OCI-LY1 (cell line): Measurements from ENCODE around the gene PKIB.
"Not testable (repeated sequence)": the region's sequence is repeated elsewhere in the genome, so short reads cannot be mapped to it uniquely, and the experiment has no call there.

Source experiments
- H2AFZ ChIP-seq: fragments of 200-600 bp; sonication (generic), shearing (Covaris generic); 2 replicates; pipeline ENCODE4 v1.6.0; 2014; ENCODE audit warnings: antibody characterized with exemption, mild to moderate bottlenecking, low read length
- H3F3A ChIP-seq: fragments of 200-600 bp; sonication (generic), shearing (Covaris generic); 2 replicates; pipeline ENCODE4 v1.6.0; 2014; ENCODE audit warnings: mild to moderate bottlenecking, antibody characterized with exemption, low read length, moderate library complexity; ENCODE audit not compliant: insufficient read depth
- H3K27ac ChIP-seq: fragments of 200-600 bp; sonication (generic); 2 replicates; pipeline ENCODE4 v1.5.1; 2014; ENCODE audit warnings: low read length, mixed run types, mild to moderate bottlenecking, low read depth; ENCODE audit not compliant: poor library complexity, severe bottlenecking
- H3K27me3 ChIP-seq: fragments of 200-600 bp; sonication (generic); 2 replicates; pipeline ENCODE4 v1.6.0; 2014; ENCODE audit warnings: antibody characterized with exemption, mild to moderate bottlenecking, low read length, moderate library complexity; ENCODE audit not compliant: insufficient read depth
- H3K36me3 ChIP-seq: fragments of 200-600 bp; sonication (generic); 2 replicates; pipeline ENCODE4 v1.6.1; 2014; ENCODE audit warnings: mild to moderate bottlenecking, antibody characterized with exemption, low read length, moderate library complexity, mixed read lengths; ENCODE audit not compliant: insufficient read depth
- H3K4me1 ChIP-seq: fragments of 200-600 bp; sonication (generic); 2 replicates; pipeline ENCODE4 v1.5.1; 2014; ENCODE audit warnings: mild to moderate bottlenecking, low read length, moderate library complexity; ENCODE audit not compliant: insufficient read depth, severe bottlenecking
- H3K4me2 ChIP-seq: fragments of 200-600 bp; sonication (generic), shearing (Covaris generic); 2 replicates; pipeline ENCODE4 v1.6.1; 2014; ENCODE audit warnings: low read length
- H3K4me3 ChIP-seq: fragments of 200-600 bp; sonication (generic); 2 replicates; pipeline ENCODE4 v1.5.1; 2014; ENCODE audit warnings: low read length, low read depth, mild to moderate bottlenecking, mixed read lengths; ENCODE audit not compliant: poor library complexity, severe bottlenecking
- H3K79me2 ChIP-seq: fragments of 200-600 bp; shearing (Covaris generic); 2 replicates; pipeline ENCODE4 v1.6.1; 2016; ENCODE audit warnings: mixed run types, low read length, mixed read lengths; ENCODE audit not compliant: insufficient read depth
- H3K9ac ChIP-seq: fragments of 200-600 bp; sonication (generic), shearing (Covaris generic); 2 replicates; pipeline ENCODE4 v1.6.1; 2014; ENCODE audit warnings: mild to moderate bottlenecking, low read length, mixed read lengths
- H3K9me2 ChIP-seq: fragments of 200-600 bp; sonication (generic), shearing (Covaris generic); 2 replicates; pipeline ENCODE4 v1.6.1; 2014; ENCODE audit warnings: low read depth, mild to moderate bottlenecking, low read length, mixed read lengths
- H3K9me3 ChIP-seq: fragments of 200-600 bp; shearing (Covaris generic); 2 replicates; pipeline ENCODE4 v1.6.1; 2014; ENCODE audit warnings: low read length, mixed read lengths
- H4K20me1 ChIP-seq: fragments of 200-600 bp; sonication (generic), shearing (Covaris generic); 2 replicates; pipeline ENCODE4 v1.6.0; 2016; ENCODE audit warnings: mild to moderate bottlenecking, low read length; ENCODE audit not compliant: insufficient read depth
- CTCF ChIP-seq: fragments of 200-600 bp; sonication (generic), shearing (Covaris generic); IDR thresholded peaks from 2 replicates; pipeline ENCODE4 v1.5.1; 2017; ENCODE audit warnings: mild to moderate bottlenecking, antibody characterized with exemption, low read length, moderate library complexity, mixed read lengths
- EZH2 ChIP-seq: fragments of 200-600 bp; sonication (generic), shearing (Covaris generic); IDR thresholded peaks from 2 replicates; pipeline ENCODE4 v1.8.0; 2017; ENCODE audit warnings: borderline replicate concordance, mixed run types, mild to moderate bottlenecking, antibody characterized with exemption, low read length, moderate library complexity, mixed read lengths

The PKIB gene

GRCh38 chr6:122631571-122632249 lies 21.5 kb downstream of the PKIB start:
- Histone ChIP-seq H2AFZ (no peak overlapping the region), H4K20me1 (no peaks in the 10 kb centered on the region), H3K4me2 (no peak overlapping the region), H3K9ac (no peak overlapping the region), H3K36me3 (no peaks in the 10 kb centered on the region), H3F3A (no peaks in the 10 kb centered on the region), H3K79me2 (no peaks in the 10 kb centered on the region), H3K4me1 (no peaks in the 10 kb centered on the region), H3K4me3 (no peak overlapping the region), H3K9me3 (no peaks in the 10 kb centered on the region), H3K9me2 (no peaks in the 10 kb centered on the region), H3K27ac (no peak overlapping the region), H3K27me3 (no peaks in the 10 kb centered on the region)
- TF ChIP-seq CTCF = no peak
- TF ChIP-seq EZH2 = no peak

GRCh38 chr6:122640366-122640765 lies 30.2 kb downstream of the PKIB start:
- H3K4me3 ChIP-seq = no peak overlapping the region
- H3K27ac ChIP-seq = no peak overlapping the region
- H3K79me2 ChIP-seq = no peaks in the 10 kb centered on the region
- TF ChIP-seq CTCF (no peak), EZH2 (no peak)
- no peak overlapping the region for H3K4me2 ChIP-seq
- H3K36me3 ChIP-seq = no peaks in the 10 kb centered on the region
- H3K9me2 ChIP-seq = no peaks in the 10 kb centered on the region
- no peak overlapping the region for H3K9ac ChIP-seq
- no peaks in the 10 kb centered on the region for H4K20me1 ChIP-seq
- H3K4me1 ChIP-seq = no peaks in the 10 kb centered on the region
- no peaks in the 10 kb centered on the region for H3K27me3 ChIP-seq
- H3K9me3 ChIP-seq = no peaks in the 10 kb centered on the region
- no peaks in the 10 kb centered on the region for H3F3A ChIP-seq
- no peak overlapping the region for H2AFZ ChIP-seq

- no peaks in the 10 kb centered on the region for H3K36me3 ChIP-seq
- no peaks in the 10 kb centered on the region for H3K4me1 ChIP-seq
- no peaks in the 10 kb centered on the region for H3K9me2 ChIP-seq
- no peak for TF ChIP-seq CTCF
- TF ChIP-seq EZH2 = no peak
- no peak overlapping the region for H2AFZ ChIP-seq
- H3K9me3 ChIP-seq = no peaks in the 10 kb centered on the region
- no peaks in the 10 kb centered on the region for H4K20me1 ChIP-seq
- no peak overlapping the region for H3K27ac ChIP-seq
- no peaks in the 10 kb centered on the region for H3K79me2 ChIP-seq
- H3K4me2 ChIP-seq = no peak overlapping the region
- no peaks in the 10 kb centered on the region for H3F3A ChIP-seq
- no peak overlapping the region for H3K4me3 ChIP-seq
- H3K9ac ChIP-seq = no peak overlapping the region
- no peaks in the 10 kb centered on the region for H3K27me3 ChIP-seq
Observed at GRCh38 chr6:122641819-122642218, 31.6 kb downstream of the PKIB start.

GRCh38 chr6:122642604-122643003 lies 32.4 kb downstream of the PKIB start:
- not testable (repeated sequence) for H3K4me1 ChIP-seq, H3K9me2 ChIP-seq, H3K4me3 ChIP-seq

More at GRCh38 chr6:122642604-122643003, 32.4 kb downstream of the PKIB start:
- H3K79me2 ChIP-seq, H3F3A ChIP-seq, H4K20me1 ChIP-seq, H2AFZ ChIP-seq, H3K27me3 ChIP-seq, H3K9me3 ChIP-seq, H3K9ac ChIP-seq, H3K27ac ChIP-seq, H3K4me2 ChIP-seq, H3K36me3 ChIP-seq: not testable (repeated sequence)
